B cell (primary cell): ENCODE data around the gene NDUFB10. TPM values are rescaled to one million over a fixed set of nuclear protein-coding genes. Genes with fewer than 3 reads are reported as not detected.

ENCODE experiments used
- ATAC-seq: fragments of 200-7000 bp; cut with Tn5 transposase; one replicate; pipeline ENCODE4 v1.10.0; 2021; ENCODE audit warnings: low read depth, mild to moderate bottlenecking, moderate number of reproducible peaks, moderate library complexity
- CTCF ChIA-PET: fragments of 350-600 bp; sonication (Branson Sonifier 250); formaldehyde crosslinking; loops from one replicate; lab custom pipeline; 2021; ENCODE audit warnings: antibody characterized with exemption, inconsistent platforms; lab: Charles Lee
- POLR2A ChIA-PET: fragments of 350-600 bp; sonication (Branson Sonifier 250); formaldehyde crosslinking; loops from one replicate; lab custom pipeline; 2021; ENCODE audit warnings: antibody characterized with exemption; lab: Charles Lee
- DNase-seq: peaks from one replicate; pipeline ENCODE4 v3.0.0; 2013
- H2AFZ ChIP-seq: 2 replicates; pipeline ENCODE4 v1.6.1; 2012; ENCODE audit warnings: mild to moderate bottlenecking, low read depth, low read length; ENCODE audit not compliant: insufficient read depth, poor library complexity, severe bottlenecking
- H3K27ac ChIP-seq, 2 donors: 1 replicate in 1 of 2; 2 replicates in 1 of 2; pipeline ENCODE4 v1.5.1; 2012 to 2013; ENCODE audit warnings: low read length in 2 of 2, mild to moderate bottlenecking in 2 of 2, moderate library complexity in 1 of 2
- H3K27me3 ChIP-seq, 4 experiments: fragments of 200-600 bp in 1 of 4; sonication (generic) in 1 of 4; replicated peaks in 1 of 4; 1 replicate in 2 of 4; 2 replicates in 2 of 4; pipeline versions ENCODE4 v1.6.1 to v1.7.0; 2013 to 2016; ENCODE audit warnings: low read length in 3 of 4, mild to moderate bottlenecking in 2 of 4, mixed read lengths in 1 of 4, moderate library complexity in 1 of 4; ENCODE audit not compliant: insufficient read depth in 4 of 4, control insufficient read depth in 3 of 4; ENCODE audit errors: control extremely low read depth in 1 of 4
- H3K36me3 ChIP-seq, 2 experiments: replicated peaks in 1 of 2; 1 replicate in 1 of 2; 2 replicates in 1 of 2; pipeline versions ENCODE4 v1.6.1 to v1.7.1; 2013; ENCODE audit warnings: low read length in 1 of 2; ENCODE audit not compliant: insufficient read depth in 2 of 2, control insufficient read depth in 1 of 2; ENCODE audit errors: control extremely low read depth in 1 of 2, extremely low read depth in 1 of 2
- H3K4me1 ChIP-seq, 2 donors: fragments of 200-600 bp in 1 of 2; sonication (generic) in 1 of 2; 1 replicate in 1 of 2; 2 replicates in 1 of 2; pipeline versions ENCODE4 v1.5.1 to v1.6.1; 2013 to 2017; ENCODE audit warnings: low read length in 2 of 2; ENCODE audit not compliant: control insufficient read depth in 2 of 2, insufficient read depth in 2 of 2
- H3K4me2 ChIP-seq: replicated peaks from 2 replicates; pipeline ENCODE3; 2012; ENCODE audit warnings: mild to moderate bottlenecking, low read depth, low read length; ENCODE audit not compliant: poor library complexity, severe bottlenecking
- H3K4me3 ChIP-seq, 5 experiments: fragments of 200-600 bp in 1 of 5; sonication (generic) in 1 of 5; 1 replicate in 3 of 5; 2 replicates in 2 of 5; pipeline versions ENCODE4 v1.5.1 to v1.7.0; 2011 to 2016; ENCODE audit warnings: low read length in 4 of 5, mild to moderate bottlenecking in 4 of 5, low read depth in 2 of 5, control low read depth in 1 of 5, moderate library complexity in 1 of 5; ENCODE audit not compliant: insufficient read depth in 1 of 5; ENCODE audit errors: control extremely low read depth in 1 of 5, extremely low read depth in 1 of 5
- H3K79me2 ChIP-seq: fragments of 200-600 bp; sonication (generic); one replicate; pipeline ENCODE4 v1.6.0; 2016; ENCODE audit warnings: low read length; ENCODE audit not compliant: control insufficient read depth, insufficient read depth
- H3K9ac ChIP-seq: fragments of 200-600 bp; sonication (generic); 2 replicates; pipeline ENCODE4 v1.6.1; 2017; ENCODE audit warnings: mild to moderate bottlenecking, low read length, moderate library complexity
- H3K9me3 ChIP-seq, 3 donors: one replicate each; pipeline versions ENCODE4 v1.6.1 to v1.7.1; 2013; ENCODE audit warnings: low read length in 2 of 3; ENCODE audit not compliant: control insufficient read depth in 2 of 3, insufficient read depth in 1 of 3; ENCODE audit errors: control extremely low read depth in 1 of 3
- H4K20me1 ChIP-seq: 2 replicates; pipeline ENCODE4 v1.6.0; 2012; ENCODE audit warnings: mild to moderate bottlenecking, low read length; ENCODE audit not compliant: insufficient read depth, control insufficient read depth, poor library complexity, severe bottlenecking
- H3K27ac Mint-ChIP-seq: one replicate; pipeline ENCODE4 v1.8.0; 2021; ENCODE audit warnings: mixed read lengths
- H3K27me3 Mint-ChIP-seq: one replicate; pipeline ENCODE4 v1.8.0; 2021; ENCODE audit warnings: mixed read lengths
- H3K4me1 Mint-ChIP-seq: one replicate; pipeline ENCODE4 v1.8.0; 2021; ENCODE audit warnings: mixed read lengths
- H3K4me3 Mint-ChIP-seq: one replicate; pipeline ENCODE4 v1.8.0; 2021; ENCODE audit warnings: mixed read lengths
- H3K9me3 Mint-ChIP-seq: one replicate; pipeline ENCODE4 v1.8.0; 2022; ENCODE audit warnings: mixed read lengths; ENCODE audit not compliant: insufficient read depth
- EZH2 ChIP-seq: IDR thresholded peaks from 2 replicates; pipeline ENCODE4 v1.6.1; 2012; ENCODE audit warnings: borderline replicate concordance, low read depth, mild to moderate bottlenecking, moderate library complexity, low read length; ENCODE audit not compliant: insufficient read depth, poor library complexity, severe bottlenecking
- WGBS: methylation state at CpG from one replicate; pipeline ENCODE4 v1.1.5; 2013; ENCODE audit warnings: missing lambda C conversion rate; ENCODE audit not compliant: insufficient coverage; 5-methylcytosine and 5-hydroxymethylcytosine counted together
- intact Hi-C: fragments of 100-400 bp; cut with micrococcal nuclease; formaldehyde crosslinking; loops from one replicate; pipeline ENCODE4 v1.10.0; 2022
- polyA plus RNA-seq: library from polyadenylated mRNA; depleted of rRNA; stranded (reverse); fragments of >200 nt; gene quantifications from 2 replicates; pipeline ENCODE4 v1.2.3, GENCODE V29; 2012
- total RNA-seq, 2 donors: library from RNA; stranded (reverse); fragments of 120-200 nt in 1 of 2; gene quantifications; 1 replicate in 1 of 2; 2 replicates in 1 of 2; pipeline versions ENCODE4 v1.2.3 to v1.2.4, GENCODE V29; 2013 to 2022
- TF ChIP-seq, protein P1 (sequence below): fragments of 200-600 bp; IDR thresholded peaks from one replicate; pipeline ENCODE4 v1.8.0; 2022; ENCODE audit warnings: antibody characterized with exemption, mild to moderate bottlenecking

NDUFB10 gene
- total and polyA plus RNA-seq, 2 donors (not counting 1 experiment from before 2014, with no cell fraction given) = 70.4 to 92.6 TPM

DNA sequence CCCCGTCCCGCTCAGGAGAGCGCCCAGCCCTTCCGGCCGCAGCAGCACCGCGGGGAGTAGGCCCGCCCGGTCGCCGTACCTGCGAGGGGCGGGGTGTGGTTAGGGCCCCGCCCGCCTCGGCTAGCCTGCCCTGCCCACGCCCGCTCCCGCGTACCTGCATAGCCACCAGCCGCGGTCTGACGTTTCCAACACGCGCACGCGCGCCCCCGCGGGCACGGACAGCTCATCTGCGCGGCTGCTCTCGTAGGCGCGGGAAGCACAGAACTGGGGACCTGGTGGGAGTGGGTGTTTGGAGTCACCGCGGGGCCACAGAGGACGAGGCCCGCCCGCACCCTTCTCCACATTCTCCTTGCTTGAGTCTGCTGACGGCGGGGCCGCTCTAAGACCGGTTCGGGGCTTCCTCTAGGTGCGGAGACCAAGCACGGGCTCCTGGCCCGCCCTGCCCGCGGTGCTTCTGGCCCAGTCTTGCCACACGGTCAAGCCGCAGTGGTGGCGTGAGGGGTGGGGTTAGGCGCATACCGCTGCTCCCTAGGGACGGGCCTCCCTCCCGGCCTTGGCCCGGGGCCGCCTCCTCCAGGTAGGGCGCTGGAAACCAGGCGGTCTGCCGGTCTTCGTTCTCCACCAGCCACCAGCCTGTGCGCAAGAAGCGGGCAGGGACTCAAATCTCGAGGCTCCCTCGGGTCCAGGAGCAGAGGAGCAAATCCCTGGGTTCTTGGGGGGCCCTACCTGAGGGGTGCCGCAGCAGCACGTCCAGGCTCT lies 20.1 kb downstream of the NDUFB10 start:
- Mint-ChIP-seq H3K27me3 (peaks cover 6% of the 10 kb centered on the region), H3K9me3 (no peaks in the 10 kb centered on the region), H3K27ac (no peak overlapping the region), H3K4me3 (no peak overlapping the region), H3K4me1 (peaks cover 12% of the 10 kb centered on the region)
- Histone ChIP-seq H3K79me2 (peaks cover 6% of the 10 kb centered on the region), H3K27me3 (peaks cover 0 to 65% (median 20%) of the 10 kb centered on the region in 4 experiments), H3K4me3 (no peak overlapping the region), H2AFZ (no peak overlapping the region), H3K4me2 (peak overlapping the region; percentile 12), H3K9me3 (peaks cover 0 to 6% (median 0%) of the 10 kb centered on the region in 3 donors), H3K9ac (no peak overlapping the region), H3K4me1 (peaks cover 8 to 24% of the 10 kb centered on the region in 2 donors), H3K27ac (no peak overlapping the region), H4K20me1 (peaks cover 26% of the 10 kb centered on the region), H3K36me3 (peaks cover 0 to 38% of the 10 kb centered on the region in 2 experiments)
- ATAC-seq = no peak
- DNase-seq = no peak
- TF ChIP-seq, protein P1, sequence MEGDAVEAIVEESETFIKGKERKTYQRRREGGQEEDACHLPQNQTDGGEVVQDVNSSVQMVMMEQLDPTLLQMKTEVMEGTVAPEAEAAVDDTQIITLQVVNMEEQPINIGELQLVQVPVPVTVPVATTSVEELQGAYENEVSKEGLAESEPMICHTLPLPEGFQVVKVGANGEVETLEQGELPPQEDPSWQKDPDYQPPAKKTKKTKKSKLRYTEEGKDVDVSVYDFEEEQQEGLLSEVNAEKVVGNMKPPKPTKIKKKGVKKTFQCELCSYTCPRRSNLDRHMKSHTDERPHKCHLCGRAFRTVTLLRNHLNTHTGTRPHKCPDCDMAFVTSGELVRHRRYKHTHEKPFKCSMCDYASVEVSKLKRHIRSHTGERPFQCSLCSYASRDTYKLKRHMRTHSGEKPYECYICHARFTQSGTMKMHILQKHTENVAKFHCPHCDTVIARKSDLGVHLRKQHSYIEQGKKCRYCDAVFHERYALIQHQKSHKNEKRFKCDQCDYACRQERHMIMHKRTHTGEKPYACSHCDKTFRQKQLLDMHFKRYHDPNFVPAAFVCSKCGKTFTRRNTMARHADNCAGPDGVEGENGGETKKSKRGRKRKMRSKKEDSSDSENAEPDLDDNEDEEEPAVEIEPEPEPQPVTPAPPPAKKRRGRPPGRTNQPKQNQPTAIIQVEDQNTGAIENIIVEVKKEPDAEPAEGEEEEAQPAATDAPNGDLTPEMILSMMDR = no peak
- no peak for TF ChIP-seq EZH2
- WGBS = 33% methylated on average over 62 of the region's 70 CpGs
- ChIA-PET POLR2A (interaction anchor here (2.0 kb wide), 1 partner anchor 12 kb away, joined by 5 read pairs; no protein-coding TSS in a partner anchor), CTCF (interaction anchor here (1.0 kb wide), 1 partner anchor 43 kb away, joined by 3 read pairs; no protein-coding TSS in a partner anchor)
- intact Hi-C loops = no loop called here
